Urinary bladder (tissue), 4 donors: ENCODE measurements around the gene KDM8. TPM values are rescaled to one million over a fixed set of nuclear protein-coding genes. Genes with fewer than 3 reads are reported as not detected.
A peak's percentile ranks its signal among the peaks of the same experiment; 100 is the strongest.

Source experiments
- DNase-seq: peaks from one replicate; pipeline ENCODE4 v3.0.0-alpha.2; 2015; ENCODE audit errors: extremely low spot score
- H3K27ac ChIP-seq: one replicate; pipeline ENCODE4 v1.5.1; 2013; ENCODE audit warnings: low read depth, mild to moderate bottlenecking, moderate library complexity
- H3K36me3 ChIP-seq: one replicate; pipeline ENCODE4 v1.6.1; 2013; ENCODE audit warnings: mild to moderate bottlenecking, moderate library complexity; ENCODE audit not compliant: insufficient read depth
- H3K4me1 ChIP-seq: one replicate; pipeline ENCODE4 v1.6.1; 2013; ENCODE audit warnings: mild to moderate bottlenecking, moderate library complexity; ENCODE audit not compliant: insufficient read depth
- H3K4me3 ChIP-seq: one replicate; pipeline ENCODE4 v1.5.1; 2013; ENCODE audit warnings: low read depth, low read length
- WGBS: extraction: QIAGEN DNeasy Blood & Tissue Kit; methylation state at CpG from one replicate; pipeline ENCODE4 v1.1.7; 2013; 5-methylcytosine and 5-hydroxymethylcytosine counted together
- polyA plus RNA-seq: library from polyadenylated mRNA; stranded (reverse); fragments of 200-250 nt; gene quantifications from one replicate; pipeline ENCODE4 v1.2.3, GENCODE V29; 2013
- total RNA-seq: library from RNA; depleted of rRNA; stranded (reverse); fragments of >200 nt; gene quantifications from one replicate; pipeline ENCODE4 v1.2.3, GENCODE V29; 2014
- donor health status: healthy with polysubstance abuse.
- donor health status: healthy.

Gene KDM8
- total RNA-seq (3.3 TPM), polyA plus RNA-seq (4.4 TPM)

GRCh38 chr16:27203507-27204311 is at the start of gene KDM8:
Gene KDM8, plus strand, starts transcription at chr16:27203526. Its CDS starts 6,598 bp downstream, at chr16:27210124.
- Histone ChIP-seq H3K36me3 (no peaks in the 10 kb centered on the region), H3K4me3 (peak within 1 kb of the TSS; percentile 53), H3K4me1 (no peaks in the 10 kb centered on the region), H3K27ac (peak within 1 kb of the TSS; percentile 96)
- WGBS = under 1% methylated on average over 70 of the region's 70 CpGs
- peak; percentile 99 for DNase-seq

- 18% methylated on average over 24 of the region's 24 CpGs for WGBS
- no peak for DNase-seq
- Histone ChIP-seq H3K4me3 (no peak overlapping the region), H3K36me3 (no peaks in the 10 kb centered on the region), H3K27ac (no peak overlapping the region), H3K4me1 (no peaks in the 10 kb centered on the region)
Measured at GRCh38 chr16:27154705-27155521, 48.4 kb upstream of the KDM8 start.

GRCh38 chr16:27156579-27156978 is 46.7 kb upstream of the KDM8 start:
- no peaks in the 10 kb centered on the region for H3K4me1 ChIP-seq
- 27% methylated on average over 3 of the region's 3 CpGs for WGBS

GRCh38 chr16:27161398-27161797 is 41.9 kb upstream of the KDM8 start:
- Histone ChIP-seq H3K4me3 (no peak overlapping the region), H3K36me3 (no peaks in the 10 kb centered on the region), H3K4me1 (no peaks in the 10 kb centered on the region), H3K27ac (no peak overlapping the region)
- DNase-seq = no peak
- WGBS = 94% methylated on average over 3 of the region's 3 CpGs

More at GRCh38 chr16:27156579-27156978, 46.7 kb upstream of the KDM8 start:
- Histone ChIP-seq H3K4me3 (no peak overlapping the region), H3K27ac (no peak overlapping the region), H3K36me3 (no peaks in the 10 kb centered on the region)
- DNase-seq = no peak

GRCh38 chr16:27164352-27164751 is 39.0 kb upstream of the KDM8 start:
- H3K4me1 ChIP-seq = no peaks in the 10 kb centered on the region
- DNase-seq = no peak
- H3K27ac ChIP-seq = no peak overlapping the region
- H3K36me3 ChIP-seq = no peaks in the 10 kb centered on the region
- no peak overlapping the region for H3K4me3 ChIP-seq

- H3K4me3 ChIP-seq = no peak overlapping the region
- H3K36me3 ChIP-seq = no peaks in the 10 kb centered on the region
- no peaks in the 10 kb centered on the region for H3K4me1 ChIP-seq
- 86% methylated on average over 3 of the region's 3 CpGs for WGBS
- DNase-seq = no peak
- no peak overlapping the region for H3K27ac ChIP-seq
Measured at GRCh38 chr16:27165576-27165975, 37.8 kb upstream of the KDM8 start.

- H3K36me3 ChIP-seq = no peaks in the 10 kb centered on the region
- no peak overlapping the region for H3K27ac ChIP-seq
- DNase-seq = no peak
- no peak overlapping the region for H3K4me3 ChIP-seq
- 84% methylated on average over 8 of the region's 8 CpGs for WGBS
- H3K4me1 ChIP-seq = no peaks in the 10 kb centered on the region
Measured at GRCh38 chr16:27168790-27169189, 34.5 kb upstream of the KDM8 start.

- Histone ChIP-seq H3K4me3 (no peak overlapping the region), H3K27ac (no peak overlapping the region), H3K4me1 (no peaks in the 10 kb centered on the region), H3K36me3 (no peaks in the 10 kb centered on the region)
- WGBS = 54% methylated on average over 6 of the region's 6 CpGs
- no peak for DNase-seq
Measured at GRCh38 chr16:27169511-27170071, 33.7 kb upstream of the KDM8 start.

GRCh38 chr16:27171584-27171983 is 31.7 kb upstream of the KDM8 start:
- no peak for DNase-seq
- H3K36me3 ChIP-seq = no peaks in the 10 kb centered on the region
- no peak overlapping the region for H3K4me3 ChIP-seq
- no peak overlapping the region for H3K27ac ChIP-seq
- 87% methylated on average over 4 of the region's 4 CpGs for WGBS
- no peaks in the 10 kb centered on the region for H3K4me1 ChIP-seq

- DNase-seq = no peak
- Histone ChIP-seq H3K4me3 (no peak overlapping the region), H3K4me1 (no peaks in the 10 kb centered on the region), H3K36me3 (no peaks in the 10 kb centered on the region), H3K27ac (no peak overlapping the region)
- WGBS = 47% methylated on average over 8 of the region's 8 CpGs
Measured at GRCh38 chr16:27174007-27174406, 29.3 kb upstream of the KDM8 start.

GRCh38 chr16:27174798-27175197 is 28.5 kb upstream of the KDM8 start:
- H3K4me1 ChIP-seq = no peaks in the 10 kb centered on the region
- 49% methylated on average over 6 of the region's 6 CpGs for WGBS
- DNase-seq = peak; percentile 31
- no peak overlapping the region for H3K4me3 ChIP-seq
- no peak overlapping the region for H3K27ac ChIP-seq
- H3K36me3 ChIP-seq = no peaks in the 10 kb centered on the region

GRCh38 chr16:27175888-27176287 is 27.4 kb upstream of the KDM8 start:
- no peak for DNase-seq
- Histone ChIP-seq H3K27ac (no peak overlapping the region), H3K4me1 (no peaks in the 10 kb centered on the region), H3K4me3 (no peak overlapping the region), H3K36me3 (no peaks in the 10 kb centered on the region)
- WGBS = 92% methylated on average over 8 of the region's 8 CpGs

- no peak for DNase-seq
- H3K4me3 ChIP-seq = no peak overlapping the region
- WGBS = 79% methylated on average over 13 of the region's 13 CpGs
- H3K4me1 ChIP-seq = no peaks in the 10 kb centered on the region
- no peak overlapping the region for H3K27ac ChIP-seq
- no peaks in the 10 kb centered on the region for H3K36me3 ChIP-seq
Measured at GRCh38 chr16:27177031-27177774, 26.1 kb upstream of the KDM8 start.
